Measurements from ENCODE around the gene TSC1.

The TSC1 gene

DNA sequence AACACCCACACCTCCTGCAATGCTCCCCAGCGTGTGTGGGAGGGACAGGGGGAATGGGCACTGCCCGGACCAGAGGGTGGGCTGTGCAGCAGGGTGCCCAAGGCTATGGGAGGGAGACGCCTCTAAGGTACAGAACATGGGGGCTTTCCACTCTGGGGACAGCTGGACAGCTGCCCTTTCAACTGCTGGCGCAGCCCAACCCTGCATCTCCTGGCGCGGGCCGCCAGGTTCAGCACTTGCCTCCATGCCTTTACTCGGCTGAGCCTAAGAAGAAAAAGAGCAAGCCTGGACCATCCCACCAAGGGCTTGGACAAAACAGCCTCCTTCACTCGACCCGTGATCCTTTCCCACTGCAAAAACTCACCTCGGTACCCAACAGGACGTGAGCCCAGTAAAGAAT lies 81.3 kb downstream of the TSC1 start:
- DNase-seq (ENCODE audit: low read depth in 3 of 3): no peak

- DNase-seq (ENCODE audit: low read depth in 3 of 3): no peak
These were observed 81.9 kb downstream of the TSC1 start for GRCh38 chr9:132862533-132862932.

GRCh38 chr9:132861666-132862065 lies 82.8 kb downstream of the TSC1 start:
- no peak for DNase-seq (ENCODE audit: low read depth in 3 of 3)

DNA sequence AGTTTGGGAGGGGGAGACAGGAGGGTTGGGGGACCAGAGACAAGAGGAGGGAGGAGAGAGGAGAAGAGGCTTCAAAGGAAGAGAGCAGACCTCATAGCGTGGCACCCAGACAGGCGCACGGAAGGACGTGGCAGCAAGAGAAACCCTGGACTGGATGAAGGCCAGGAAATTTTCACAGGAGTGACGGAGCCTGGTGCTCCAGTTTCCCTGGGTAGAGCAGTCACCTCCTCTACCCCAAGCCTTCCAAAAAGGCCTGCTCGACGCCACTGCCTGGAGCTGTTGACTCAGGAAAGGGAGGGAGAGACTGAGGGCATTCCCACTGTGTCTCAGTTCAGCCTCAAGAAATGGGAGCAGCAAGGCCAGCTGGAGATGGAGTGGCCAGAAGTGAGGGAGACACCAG lies 85.7 kb downstream of the TSC1 start:
- no peak for DNase-seq (ENCODE audit: low read depth in 3 of 3)

DNA sequence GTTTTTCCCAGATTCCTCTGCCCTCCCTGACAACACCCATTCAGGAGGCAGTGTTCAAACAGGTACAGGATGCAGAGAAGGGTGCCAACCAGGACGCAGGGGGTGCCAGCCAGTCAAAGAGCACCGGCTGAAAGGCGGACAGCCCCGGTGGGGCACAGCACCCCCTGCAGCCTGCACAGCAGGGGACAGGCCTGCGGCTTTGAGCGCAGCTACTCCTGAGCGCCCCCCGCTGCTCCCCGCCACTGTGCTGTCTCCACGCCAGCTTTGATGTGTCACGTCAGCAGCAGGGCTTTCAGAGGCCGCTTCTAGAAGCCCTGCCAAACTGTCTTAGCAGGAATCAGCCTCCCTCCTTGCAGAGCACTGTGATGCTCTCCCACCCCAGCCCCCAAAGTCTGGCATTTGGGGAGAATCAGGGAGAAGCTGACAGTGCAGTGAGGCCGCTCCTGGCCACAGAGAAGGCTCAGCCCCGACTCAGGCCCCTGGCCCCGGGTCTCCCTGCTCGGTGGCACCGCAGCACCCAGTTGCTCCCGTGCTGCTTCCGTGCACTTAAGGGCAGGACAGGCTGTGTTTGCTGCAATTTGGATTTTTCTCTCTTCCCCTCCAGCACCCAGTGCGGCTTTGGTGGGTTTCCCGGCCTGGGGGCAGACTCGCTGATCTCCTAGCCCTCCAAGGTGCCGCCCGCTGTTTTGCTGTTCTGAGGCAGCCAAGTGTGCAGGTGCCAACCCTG lies 86.6 kb downstream of the TSC1 start:
- no peak for DNase-seq (ENCODE audit: low read depth in 3 of 3)

GRCh38 chr9:132857031-132857430 lies 87.4 kb downstream of the TSC1 start:
- DNase-seq (ENCODE audit: low read depth in 3 of 3): no peak

- no peak for DNase-seq (ENCODE audit: low read depth in 3 of 3)
These were observed 88.5 kb downstream of the TSC1 start for GRCh38 chr9:132855904-132856303.

DNA sequence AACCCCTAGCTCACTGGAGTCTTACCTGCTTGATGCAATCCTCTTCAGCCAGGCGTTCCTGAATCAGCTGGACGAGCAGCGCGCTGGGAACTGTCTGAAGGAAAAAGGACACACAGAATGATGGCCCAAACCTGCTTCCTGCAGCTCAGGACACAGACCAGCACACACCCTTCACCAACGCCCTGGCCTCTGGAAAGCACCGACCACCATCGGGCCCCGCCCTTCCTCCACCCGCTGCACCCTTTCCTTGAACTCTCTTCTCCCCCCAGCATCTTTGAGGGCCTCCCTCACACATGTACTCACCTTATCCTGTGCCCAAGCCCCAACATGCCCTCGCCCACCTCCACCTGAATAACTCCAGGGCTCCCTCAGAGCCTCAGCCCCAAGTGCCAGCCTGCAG lies 89.6 kb downstream of the TSC1 start:
- no peak for DNase-seq (ENCODE audit: low read depth in 3 of 3)

DNA sequence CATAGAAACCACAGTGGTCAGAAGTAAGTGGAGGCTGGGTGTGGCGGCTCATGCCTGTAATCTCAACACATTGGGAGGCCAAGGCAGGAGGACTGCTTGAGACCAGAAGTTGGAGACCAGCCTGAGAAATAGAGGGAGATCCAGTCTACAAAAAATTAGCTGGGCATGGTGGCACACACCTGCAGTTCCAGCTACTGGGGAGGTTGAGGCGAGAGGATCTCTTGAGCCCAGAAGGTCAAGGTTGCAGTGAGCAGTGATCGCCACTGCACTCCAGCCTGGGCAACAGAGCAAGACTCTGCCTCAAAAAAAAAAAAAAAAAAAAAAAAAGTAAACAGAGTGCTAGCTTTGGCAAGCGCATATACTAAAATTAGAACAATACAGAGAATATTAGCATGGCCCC lies 90.9 kb downstream of the TSC1 start:
- no peak for DNase-seq (ENCODE audit: low read depth in 3 of 3)

GRCh38 chr9:132849185-132849706 lies 95.2 kb downstream of the TSC1 start:
- DNase-seq (ENCODE audit: low read depth in 3 of 3): no peak

DNA sequence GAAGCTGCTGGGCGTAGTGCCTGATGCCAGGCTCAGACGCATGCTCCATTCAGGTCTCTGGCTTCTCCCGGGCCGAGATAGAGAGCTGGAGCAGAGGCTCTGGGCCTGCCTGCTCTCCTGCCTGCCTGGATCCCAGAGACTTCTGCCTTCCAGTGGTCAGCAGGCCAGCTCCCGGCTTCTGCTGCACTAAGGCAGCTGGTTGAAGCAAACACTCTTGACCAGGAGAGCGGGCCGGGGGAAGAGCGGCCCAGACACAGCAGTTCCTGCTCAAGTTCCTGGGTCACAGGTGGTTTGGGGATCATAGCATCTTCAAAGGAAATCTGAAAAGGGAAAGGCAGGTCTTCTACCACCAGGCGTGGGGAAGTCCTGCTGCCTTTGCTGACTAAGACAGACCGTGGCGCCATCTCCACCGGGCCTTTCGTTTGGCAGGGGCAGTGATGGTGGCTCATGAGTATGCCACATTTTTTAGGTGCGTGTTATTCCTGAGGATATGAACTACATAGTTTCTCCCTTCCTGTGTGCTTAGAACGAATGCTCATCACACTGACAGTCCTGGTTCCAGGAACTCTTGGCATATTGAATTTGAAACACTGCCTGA lies 97.4 kb downstream of the TSC1 start:
- DNase-seq (ENCODE audit: low read depth in 3 of 3): no peak

- DNase-seq (ENCODE audit: low read depth in 3 of 3): no peak
These were observed 98.1 kb downstream of the TSC1 start for GRCh38 chr9:132846109-132846917.

DNA sequence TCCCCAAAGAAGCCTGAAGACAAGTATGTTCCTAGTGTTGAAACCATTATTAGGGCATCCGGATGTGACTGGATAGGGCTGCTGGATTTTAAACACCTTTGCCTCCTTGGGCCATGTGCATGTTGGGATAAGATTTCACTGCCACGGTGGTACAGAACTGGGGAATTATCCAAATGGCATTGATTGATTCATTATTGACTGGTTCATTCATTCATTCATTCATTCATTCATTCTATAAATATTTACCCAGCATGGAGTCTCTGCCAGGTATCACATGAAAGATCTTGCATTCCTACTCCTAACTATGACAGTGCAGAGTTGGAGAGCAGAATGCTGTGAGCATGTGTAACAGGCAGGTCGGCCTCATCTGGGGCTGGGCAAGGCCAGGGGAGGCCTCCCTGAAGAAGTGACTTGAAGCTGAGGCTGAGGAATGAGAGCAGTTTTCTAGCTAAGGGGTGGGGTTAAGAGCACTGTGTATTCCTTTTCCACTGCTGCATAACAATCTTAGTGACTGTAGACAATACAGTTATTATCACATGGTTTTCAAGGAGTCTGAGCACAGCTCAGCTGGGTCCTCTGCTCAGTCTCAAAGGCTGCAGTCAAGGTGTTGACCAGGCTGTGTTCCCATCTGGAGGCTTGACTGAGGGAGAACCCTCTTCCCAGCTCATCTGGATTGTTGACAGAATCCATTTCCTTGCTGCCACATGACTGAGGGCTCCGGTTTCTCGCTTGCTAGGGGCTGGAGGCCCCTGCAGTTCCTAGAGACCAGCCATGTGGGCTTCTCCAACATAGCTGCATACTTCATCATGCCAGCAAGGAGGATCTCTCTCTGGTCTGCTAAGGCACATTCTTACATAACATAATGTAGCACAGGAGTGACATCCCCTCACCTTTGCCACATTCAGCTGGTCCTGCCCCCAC lies 102.0 kb downstream of the TSC1 start:
- no peak for DNase-seq (ENCODE audit: low read depth in 3 of 3)
